ENCODE results near the gene METRNL.

Gene METRNL

GRCh38 chr17:83105512-83105911 is 26.1 kb downstream of the METRNL start:
- Histone ChIP-seq H3K9ac (ENCODE audit: low read length) (no peak overlapping the region), H2AFZ (ENCODE audit: low read depth, low read length, severe bottlenecking) (no peak overlapping the region), H3F3A (ENCODE audit: insufficient read depth) (peaks cover 6% of the 10 kb centered on the region), H3K4me2 (ENCODE audit: low read depth, low read length, poor library complexity, severe bottlenecking) (no peak overlapping the region), H3K4me3 (ENCODE audit: insufficient read depth, low read length, poor library complexity, severe bottlenecking) (no peak overlapping the region), H3K27me3 (ENCODE audit: low read length) (no peaks in the 10 kb centered on the region), H3K9me2 (replicated peaks; ENCODE audit: insufficient read depth, low read length) (no peaks in the 10 kb centered on the region), H3K9me3 (ENCODE audit: insufficient read depth, low read length) (no peaks in the 10 kb centered on the region), H3K36me3 (ENCODE audit: low read length) (no peaks in the 10 kb centered on the region), H4K20me1 (ENCODE audit: low read depth, low read length) (no peaks in the 10 kb centered on the region), H3K27ac (ENCODE audit: low read depth, low read length) (no peak overlapping the region), H3K79me2 (ENCODE audit: insufficient read depth, low read length) (no peaks in the 10 kb centered on the region)
- no peak for TF ChIP-seq CTCF (IDR thresholded peaks at IDR 0.05; ENCODE audit: insufficient read depth, low read length, poor library complexity, severe bottlenecking)
- TF ChIP-seq EZH2phosphoT487 (conservative IDR thresholded peaks at IDR 0.05; ENCODE audit: low read length), result no peak

GRCh38 chr17:83106056-83106588 is 26.7 kb downstream of the METRNL start:
- Histone ChIP-seq H3K36me3 (ENCODE audit: low read length) (no peaks in the 10 kb centered on the region), H3K9me2 (replicated peaks; ENCODE audit: insufficient read depth, low read length) (no peaks in the 10 kb centered on the region), H3F3A (ENCODE audit: insufficient read depth) (peaks cover 6% of the 10 kb centered on the region), H3K4me2 (ENCODE audit: low read depth, low read length, poor library complexity, severe bottlenecking) (no peak overlapping the region), H3K9me3 (ENCODE audit: insufficient read depth, low read length) (no peaks in the 10 kb centered on the region), H2AFZ (ENCODE audit: low read depth, low read length, severe bottlenecking) (no peak overlapping the region), H3K79me2 (ENCODE audit: insufficient read depth, low read length) (no peaks in the 10 kb centered on the region), H3K27ac (ENCODE audit: low read depth, low read length) (no peak overlapping the region), H3K9ac (ENCODE audit: low read length) (no peak overlapping the region), H4K20me1 (ENCODE audit: low read depth, low read length) (no peaks in the 10 kb centered on the region), H3K4me3 (ENCODE audit: insufficient read depth, low read length, poor library complexity, severe bottlenecking) (no peak overlapping the region), H3K27me3 (ENCODE audit: low read length) (no peaks in the 10 kb centered on the region)
- TF ChIP-seq EZH2phosphoT487 (conservative IDR thresholded peaks at IDR 0.05; ENCODE audit: low read length) (no peak), CTCF (IDR thresholded peaks at IDR 0.05; ENCODE audit: insufficient read depth, low read length, poor library complexity, severe bottlenecking) (no peak)

GRCh38 chr17:83106913-83107655 is 27.7 kb downstream of the METRNL start:
- no peak overlapping the region for H2AFZ ChIP-seq (ENCODE audit: low read depth, low read length, severe bottlenecking)
- no peaks in the 10 kb centered on the region for H3K36me3 ChIP-seq (ENCODE audit: low read length)
- H3K27me3 ChIP-seq (ENCODE audit: low read length), result no peaks in the 10 kb centered on the region
- H4K20me1 ChIP-seq (ENCODE audit: low read depth, low read length), result no peaks in the 10 kb centered on the region
- H3K4me2 ChIP-seq (ENCODE audit: low read depth, low read length, poor library complexity, severe bottlenecking), result no peak overlapping the region
- H3F3A ChIP-seq (ENCODE audit: insufficient read depth), result peaks cover 6% of the 10 kb centered on the region
- no peaks in the 10 kb centered on the region for H3K9me2 ChIP-seq (replicated peaks; ENCODE audit: insufficient read depth, low read length)
- peak overlapping the region; percentile 21; the same call in 1 of the 2 replicates for H3K27ac ChIP-seq (ENCODE audit: low read depth, low read length)
- no peak overlapping the region for H3K4me3 ChIP-seq (ENCODE audit: insufficient read depth, low read length, poor library complexity, severe bottlenecking)
- TF ChIP-seq CTCF (IDR thresholded peaks at IDR 0.05; ENCODE audit: insufficient read depth, low read length, poor library complexity, severe bottlenecking) (no peak), EZH2phosphoT487 (conservative IDR thresholded peaks at IDR 0.05; ENCODE audit: low read length) (no peak)
- no peak overlapping the region for H3K9ac ChIP-seq (ENCODE audit: low read length)
- H3K79me2 ChIP-seq (ENCODE audit: insufficient read depth, low read length), result no peaks in the 10 kb centered on the region
- no peaks in the 10 kb centered on the region for H3K9me3 ChIP-seq (ENCODE audit: insufficient read depth, low read length)

All from SU-DHL-6 (cell line).